HEK293 (cell line): Measurements from ENCODE around the gene UST.

Experiments
- ZNF138 ChIP-seq: fragments of 450-650 bp; formaldehyde crosslinking; IDR thresholded peaks from 2 replicates; pipeline ENCODE4 v1.5.1; 2016; ENCODE audit warnings: missing biosample characterization, missing genetic modification characterization, borderline replicate concordance
- ZNF560 ChIP-seq: fragments of 450-650 bp; formaldehyde crosslinking; IDR thresholded peaks from 2 replicates; pipeline ENCODE4 v1.5.1; 2017; ENCODE audit warnings: missing biosample characterization, missing genetic modification characterization, borderline replicate concordance
- ZNF629 ChIP-seq: fragments of 450-650 bp; formaldehyde crosslinking; IDR thresholded peaks from 2 replicates; pipeline ENCODE4 v1.5.1; 2017; ENCODE audit warnings: missing biosample characterization, missing genetic modification characterization
- TF ChIP-seq, protein P1 (sequence below): fragments of 450-650 bp; formaldehyde crosslinking; IDR thresholded peaks from 2 replicates; pipeline ENCODE4 v1.5.1; 2016; ENCODE audit warnings: missing biosample characterization, missing genetic modification characterization
- TF ChIP-seq, protein P2 (sequence below): fragments of 450-650 bp; formaldehyde crosslinking; IDR thresholded peaks from 2 replicates; pipeline ENCODE4 v1.5.1; 2016; ENCODE audit warnings: missing biosample characterization, missing genetic modification characterization

DNA sequence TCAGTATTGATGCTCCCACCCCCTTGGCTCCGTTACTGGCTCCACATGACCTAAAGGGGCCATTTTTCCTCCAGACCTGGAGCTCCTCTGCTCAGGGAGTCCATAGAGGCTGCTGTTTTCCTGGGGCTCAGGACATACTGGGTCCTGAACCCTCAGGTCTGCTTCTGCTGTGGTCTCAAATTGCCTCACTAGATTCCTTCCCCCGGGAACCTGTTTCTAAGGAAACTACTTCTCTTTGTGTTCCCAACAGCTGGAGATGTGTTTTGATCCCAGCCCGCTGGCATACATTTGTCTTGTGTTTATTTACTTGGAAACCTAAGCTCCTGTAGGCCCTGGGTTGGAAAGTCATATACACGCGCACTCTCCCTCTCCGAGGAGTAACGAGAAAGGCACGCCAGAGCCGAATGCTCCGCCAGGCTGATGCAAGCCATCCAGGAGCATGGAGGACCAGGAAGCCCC is 222.8 kb downstream of the UST start:
- TF ChIP-seq ZNF629 (no peak), ZNF138 (tag by site-specific recombination) (no peak), ZNF560 (tag by site-specific recombination) (no peak)
- TF ChIP-seq, protein P1, sequence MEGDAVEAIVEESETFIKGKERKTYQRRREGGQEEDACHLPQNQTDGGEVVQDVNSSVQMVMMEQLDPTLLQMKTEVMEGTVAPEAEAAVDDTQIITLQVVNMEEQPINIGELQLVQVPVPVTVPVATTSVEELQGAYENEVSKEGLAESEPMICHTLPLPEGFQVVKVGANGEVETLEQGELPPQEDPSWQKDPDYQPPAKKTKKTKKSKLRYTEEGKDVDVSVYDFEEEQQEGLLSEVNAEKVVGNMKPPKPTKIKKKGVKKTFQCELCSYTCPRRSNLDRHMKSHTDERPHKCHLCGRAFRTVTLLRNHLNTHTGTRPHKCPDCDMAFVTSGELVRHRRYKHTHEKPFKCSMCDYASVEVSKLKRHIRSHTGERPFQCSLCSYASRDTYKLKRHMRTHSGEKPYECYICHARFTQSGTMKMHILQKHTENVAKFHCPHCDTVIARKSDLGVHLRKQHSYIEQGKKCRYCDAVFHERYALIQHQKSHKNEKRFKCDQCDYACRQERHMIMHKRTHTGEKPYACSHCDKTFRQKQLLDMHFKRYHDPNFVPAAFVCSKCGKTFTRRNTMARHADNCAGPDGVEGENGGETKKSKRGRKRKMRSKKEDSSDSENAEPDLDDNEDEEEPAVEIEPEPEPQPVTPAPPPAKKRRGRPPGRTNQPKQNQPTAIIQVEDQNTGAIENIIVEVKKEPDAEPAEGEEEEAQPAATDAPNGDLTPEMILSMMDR (tag by site-specific recombination): no peak
- TF ChIP-seq, protein P2, sequence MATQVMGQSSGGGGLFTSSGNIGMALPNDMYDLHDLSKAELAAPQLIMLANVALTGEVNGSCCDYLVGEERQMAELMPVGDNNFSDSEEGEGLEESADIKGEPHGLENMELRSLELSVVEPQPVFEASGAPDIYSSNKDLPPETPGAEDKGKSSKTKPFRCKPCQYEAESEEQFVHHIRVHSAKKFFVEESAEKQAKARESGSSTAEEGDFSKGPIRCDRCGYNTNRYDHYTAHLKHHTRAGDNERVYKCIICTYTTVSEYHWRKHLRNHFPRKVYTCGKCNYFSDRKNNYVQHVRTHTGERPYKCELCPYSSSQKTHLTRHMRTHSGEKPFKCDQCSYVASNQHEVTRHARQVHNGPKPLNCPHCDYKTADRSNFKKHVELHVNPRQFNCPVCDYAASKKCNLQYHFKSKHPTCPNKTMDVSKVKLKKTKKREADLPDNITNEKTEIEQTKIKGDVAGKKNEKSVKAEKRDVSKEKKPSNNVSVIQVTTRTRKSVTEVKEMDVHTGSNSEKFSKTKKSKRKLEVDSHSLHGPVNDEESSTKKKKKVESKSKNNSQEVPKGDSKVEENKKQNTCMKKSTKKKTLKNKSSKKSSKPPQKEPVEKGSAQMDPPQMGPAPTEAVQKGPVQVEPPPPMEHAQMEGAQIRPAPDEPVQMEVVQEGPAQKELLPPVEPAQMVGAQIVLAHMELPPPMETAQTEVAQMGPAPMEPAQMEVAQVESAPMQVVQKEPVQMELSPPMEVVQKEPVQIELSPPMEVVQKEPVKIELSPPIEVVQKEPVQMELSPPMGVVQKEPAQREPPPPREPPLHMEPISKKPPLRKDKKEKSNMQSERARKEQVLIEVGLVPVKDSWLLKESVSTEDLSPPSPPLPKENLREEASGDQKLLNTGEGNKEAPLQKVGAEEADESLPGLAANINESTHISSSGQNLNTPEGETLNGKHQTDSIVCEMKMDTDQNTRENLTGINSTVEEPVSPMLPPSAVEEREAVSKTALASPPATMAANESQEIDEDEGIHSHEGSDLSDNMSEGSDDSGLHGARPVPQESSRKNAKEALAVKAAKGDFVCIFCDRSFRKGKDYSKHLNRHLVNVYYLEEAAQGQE (tag by site-specific recombination): no peak
